HL-60/S4 treated with phorbol 12-myristate 13-acetate at 8.2 ng/mL for 4 days and 3 days (cell line): ENCODE measurements around the gene TAF4.

Source experiments
- in situ Hi-C: fragments of 300-500 bp; cut with MboI; formaldehyde crosslinking; loops from 2 replicates; pipeline ENCODE4 v1.15.0; 2022; ENCODE audit warnings: low sequenced_read_pairs

The TAF4 gene

GRCh38 chr20:61925555-61926252 lies 140.0 kb downstream of the TAF4 start:
- in situ Hi-C loops = no loop called here

- in situ Hi-C loops = no loop called here
These were observed 140.7 kb downstream of the TAF4 start for GRCh38 chr20:61924858-61925554.
